Natural killer cell treated with Interleukin-12 subunit alpha and Interleukin-12 subunit beta and Interleukin-15 and Interleukin-18, amount 100 ng/mL, for 72 hours (primary cell): ENCODE data around the gene PRSS16. TPM values are rescaled to one million over a fixed set of nuclear protein-coding genes. Genes with fewer than 3 reads are reported as not detected.
"Not testable (repeated sequence)": the region's sequence is repeated elsewhere in the genome, so short reads cannot be mapped to it uniquely, and the experiment has no call there.

Experiments
- ATAC-seq, 2 donors: fragments of 150-1000 bp; cut with Tn5 transposase in 1 of 2; sonication (Bioruptor Pico), chemical (Tn5 transposase) in 1 of 2; 2 replicates each; pipeline ENCODE4 v1.10.0; 2021
- DNase-seq: peaks from one replicate; pipeline ENCODE4 v3.0.0; 2022; ENCODE audit warnings: low spot score
- H3K27ac Mint-ChIP-seq, 2 donors: 1 replicate in 1 of 2; 2 replicates in 1 of 2; pipeline ENCODE4 v1.8.0; 2022; ENCODE audit warnings: mixed read lengths in 2 of 2, mild to moderate bottlenecking in 1 of 2, moderate library complexity in 1 of 2
- H3K27me3 Mint-ChIP-seq, 2 donors: 1 replicate in 1 of 2; 2 replicates in 1 of 2; pipeline ENCODE4 v1.8.0; 2022; ENCODE audit warnings: mixed read lengths in 2 of 2
- H3K36me3 Mint-ChIP-seq: one replicate; pipeline ENCODE4 v1.8.0; 2022; ENCODE audit warnings: mixed read lengths
- H3K4me1 Mint-ChIP-seq, 2 donors: 1 replicate in 1 of 2; 2 replicates in 1 of 2; pipeline ENCODE4 v1.8.0; 2022; ENCODE audit warnings: low read depth in 2 of 2, mixed read lengths in 2 of 2, mild to moderate bottlenecking in 1 of 2
- H3K4me3 Mint-ChIP-seq: one replicate; pipeline ENCODE4 v1.8.0; 2022; ENCODE audit warnings: mixed read lengths
- H3K9me3 Mint-ChIP-seq: 2 replicates; pipeline ENCODE4 v1.8.0; 2022; ENCODE audit warnings: mixed read lengths
- total RNA-seq, 2 donors: library from RNA; stranded (reverse); gene quantifications; one replicate each; pipeline ENCODE4 v1.2.3, GENCODE V29; 2022

Gene PRSS16
- total RNA-seq, 2 donors from 2014 or later: not detected

DNA sequence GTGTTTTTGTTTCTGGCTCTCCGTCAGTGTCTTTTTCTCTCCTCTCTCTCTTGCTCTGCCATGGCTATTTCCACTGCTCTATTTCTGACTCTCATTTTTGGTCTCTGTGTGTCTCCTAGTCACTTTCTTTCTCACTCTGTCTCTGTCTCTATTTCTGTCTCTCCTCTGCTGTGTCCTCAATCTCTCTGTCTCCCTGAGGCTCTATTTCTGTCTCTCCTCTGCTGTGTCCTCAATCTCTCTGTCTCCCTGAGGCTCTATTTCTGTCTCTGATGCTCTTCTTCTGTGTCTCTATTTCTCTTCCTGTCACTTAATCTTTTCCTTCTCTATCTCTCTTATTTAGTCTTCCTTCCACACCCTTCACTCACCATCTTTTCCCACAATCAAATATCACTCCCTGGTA lies 8.4 kb downstream of the PRSS16 start:
- Mint-ChIP-seq H3K4me3 (no peak overlapping the region), H3K9me3 (peaks cover 3% of the 10 kb centered on the region), H3K27ac (no peak overlapping the region), H3K4me1 (peaks cover 2 to 4% of the 10 kb centered on the region in 2 donors), H3K36me3 (no peaks in the 10 kb centered on the region), H3K27me3 (peaks cover 36 to 40% of the 10 kb centered on the region in 2 donors)
- ATAC-seq (no peak), DNase-seq (no peak)

DNA sequence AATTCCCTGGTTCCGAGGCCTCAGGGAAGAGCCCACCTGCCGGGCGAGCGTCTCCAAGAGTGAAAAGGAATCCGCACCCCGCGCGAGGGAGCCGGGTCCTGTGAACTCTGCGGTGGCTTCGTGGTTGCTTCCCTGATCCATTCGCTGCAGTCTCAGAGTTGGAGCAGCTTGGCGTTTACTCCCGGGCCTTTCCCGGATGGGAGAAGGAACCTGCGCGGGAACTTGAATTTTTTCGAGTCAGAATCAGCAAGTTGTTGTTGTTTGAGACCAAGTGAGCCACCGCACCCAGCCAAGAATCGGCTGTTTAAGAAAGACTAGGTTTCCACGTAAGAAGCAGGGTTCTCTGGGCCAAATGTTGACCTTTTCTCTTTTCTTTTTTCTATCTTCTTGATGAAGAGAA lies 12.9 kb downstream of the PRSS16 start:
- no peaks in the 10 kb centered on the region for H3K36me3 Mint-ChIP-seq
- no peaks in the 10 kb centered on the region for H3K4me1 Mint-ChIP-seq
- DNase-seq: no peak
- H3K27ac Mint-ChIP-seq: no peak overlapping the region
- no peak overlapping the region for H3K4me3 Mint-ChIP-seq
- peaks cover 3% of the 10 kb centered on the region for H3K9me3 Mint-ChIP-seq
- no peak for ATAC-seq
- H3K27me3 Mint-ChIP-seq: peaks cover 27 to 32% of the 10 kb centered on the region in 2 donors

GRCh38 chr6:27260836-27261375 lies 13.4 kb downstream of the PRSS16 start:
- DNase-seq (no peak), ATAC-seq (no peak)
- H3K9me3 Mint-ChIP-seq: peaks cover 3% of the 10 kb centered on the region
- H3K4me3 Mint-ChIP-seq: no peak overlapping the region
- no peaks in the 10 kb centered on the region for H3K36me3 Mint-ChIP-seq
- no peaks in the 10 kb centered on the region for H3K4me1 Mint-ChIP-seq
- H3K27me3 Mint-ChIP-seq: peaks cover 22 to 27% of the 10 kb centered on the region in 2 donors
- H3K27ac Mint-ChIP-seq: no peak overlapping the region

DNA sequence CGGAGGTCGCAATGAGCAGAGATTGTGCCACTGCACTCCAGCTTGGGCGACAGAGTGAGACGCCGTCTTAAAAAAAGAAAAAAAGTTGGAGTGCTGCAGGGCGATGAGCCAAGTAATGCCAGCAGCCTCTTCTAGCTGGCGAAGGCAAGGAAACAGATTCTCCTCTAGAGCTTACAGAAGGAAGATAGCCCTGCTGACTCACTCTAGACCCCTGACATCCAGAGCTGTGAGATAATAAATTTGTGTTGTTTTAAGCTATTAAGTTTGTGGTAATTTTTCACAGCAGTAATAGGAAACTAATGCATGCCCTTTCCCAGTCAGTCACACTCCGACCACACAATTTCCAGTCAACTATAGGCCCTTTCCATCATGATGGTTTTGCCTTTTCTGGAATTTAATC lies 16.4 kb downstream of the PRSS16 start:
- Mint-ChIP-seq H3K4me1 (no peaks in the 10 kb centered on the region), H3K27me3 (peaks cover 23 to 27% of the 10 kb centered on the region in 2 donors), H3K27ac (no peak overlapping the region), H3K9me3 (no peaks in the 10 kb centered on the region), H3K4me3 (no peak overlapping the region), H3K36me3 (no peaks in the 10 kb centered on the region)
- ATAC-seq (no peak), DNase-seq (no peak)

DNA sequence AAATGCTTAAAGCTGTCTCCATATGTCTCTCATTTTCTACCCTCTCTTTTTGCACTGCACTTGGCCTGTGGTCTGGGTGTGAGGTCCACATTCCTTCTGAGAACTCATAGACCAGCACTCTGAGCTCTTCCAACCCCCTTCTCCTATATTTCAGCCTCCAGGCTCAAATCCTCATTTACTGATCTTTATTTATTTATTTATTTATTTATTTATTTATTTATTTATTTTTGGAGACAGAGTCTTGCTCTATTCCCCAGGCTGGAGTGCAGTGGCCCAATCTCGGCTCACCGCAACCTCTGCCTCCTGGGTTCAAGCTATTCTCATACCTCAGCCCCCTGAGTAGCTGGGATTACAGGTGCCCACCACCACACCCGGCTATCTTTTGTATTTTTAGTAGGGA lies 19.5 kb downstream of the PRSS16 start:
- not testable (repeated sequence) for DNase-seq, H3K4me3 Mint-ChIP-seq, H3K4me1 Mint-ChIP-seq, ATAC-seq, H3K27ac Mint-ChIP-seq, H3K36me3 Mint-ChIP-seq, H3K9me3 Mint-ChIP-seq
- H3K27me3 Mint-ChIP-seq: peaks cover 21 to 36% of the 10 kb centered on the region in 2 donors

DNA sequence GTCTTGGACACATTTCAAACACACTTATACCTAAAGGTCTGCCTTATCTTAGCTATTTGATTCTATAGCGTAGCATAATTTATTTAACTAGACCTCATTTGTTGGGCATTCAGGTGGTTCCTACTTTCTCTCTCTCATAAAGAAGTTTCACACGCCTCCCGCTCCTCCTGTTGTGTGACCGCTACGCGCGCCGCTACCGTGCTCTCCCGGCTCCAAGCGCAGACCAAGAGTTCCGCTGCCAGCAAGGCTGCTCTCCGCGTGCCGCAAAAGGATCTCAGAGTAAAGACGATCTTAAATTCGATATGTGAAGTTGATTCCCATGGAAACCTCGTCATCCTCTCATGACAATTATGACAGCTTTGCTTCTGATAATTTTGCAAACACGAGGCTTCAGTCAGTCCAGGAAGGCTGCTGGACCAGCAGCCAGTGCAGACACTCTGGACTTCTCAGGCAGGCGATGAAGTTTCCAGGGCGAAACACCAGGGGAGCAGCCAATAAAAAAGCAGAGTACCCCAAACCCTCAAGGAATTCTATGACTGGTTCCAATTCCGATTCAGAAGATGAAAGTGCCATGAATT lies 20.4 kb downstream of the PRSS16 start:
- Mint-ChIP-seq H3K4me1 (no peaks in the 10 kb centered on the region), H3K27me3 (peaks cover 25 to 36% of the 10 kb centered on the region in 2 donors), H3K36me3 (no peaks in the 10 kb centered on the region), H3K4me3 (no peak overlapping the region), H3K27ac (no peak overlapping the region), H3K9me3 (no peaks in the 10 kb centered on the region)
- DNase-seq (no peak), ATAC-seq (no peak)

- DNase-seq (no peak), ATAC-seq (no peak)
- Mint-ChIP-seq H3K36me3 (no peaks in the 10 kb centered on the region), H3K4me1 (no peaks in the 10 kb centered on the region), H3K27ac (no peak overlapping the region), H3K27me3 (peaks cover 29 to 37% of the 10 kb centered on the region in 2 donors), H3K9me3 (no peaks in the 10 kb centered on the region), H3K4me3 (no peak overlapping the region)
Observed at GRCh38 chr6:27268803-27269202, 21.3 kb downstream of the PRSS16 start.

GRCh38 chr6:27273783-27274182 lies 26.3 kb downstream of the PRSS16 start:
- ATAC-seq (no peak), DNase-seq (no peak)
- Mint-ChIP-seq H3K4me3 (no peak overlapping the region), H3K4me1 (no peaks in the 10 kb centered on the region), H3K9me3 (no peaks in the 10 kb centered on the region), H3K27me3 (peaks cover 41 to 57% of the 10 kb centered on the region in 2 donors), H3K36me3 (peaks cover 16% of the 10 kb centered on the region), H3K27ac (no peak overlapping the region)

DNA sequence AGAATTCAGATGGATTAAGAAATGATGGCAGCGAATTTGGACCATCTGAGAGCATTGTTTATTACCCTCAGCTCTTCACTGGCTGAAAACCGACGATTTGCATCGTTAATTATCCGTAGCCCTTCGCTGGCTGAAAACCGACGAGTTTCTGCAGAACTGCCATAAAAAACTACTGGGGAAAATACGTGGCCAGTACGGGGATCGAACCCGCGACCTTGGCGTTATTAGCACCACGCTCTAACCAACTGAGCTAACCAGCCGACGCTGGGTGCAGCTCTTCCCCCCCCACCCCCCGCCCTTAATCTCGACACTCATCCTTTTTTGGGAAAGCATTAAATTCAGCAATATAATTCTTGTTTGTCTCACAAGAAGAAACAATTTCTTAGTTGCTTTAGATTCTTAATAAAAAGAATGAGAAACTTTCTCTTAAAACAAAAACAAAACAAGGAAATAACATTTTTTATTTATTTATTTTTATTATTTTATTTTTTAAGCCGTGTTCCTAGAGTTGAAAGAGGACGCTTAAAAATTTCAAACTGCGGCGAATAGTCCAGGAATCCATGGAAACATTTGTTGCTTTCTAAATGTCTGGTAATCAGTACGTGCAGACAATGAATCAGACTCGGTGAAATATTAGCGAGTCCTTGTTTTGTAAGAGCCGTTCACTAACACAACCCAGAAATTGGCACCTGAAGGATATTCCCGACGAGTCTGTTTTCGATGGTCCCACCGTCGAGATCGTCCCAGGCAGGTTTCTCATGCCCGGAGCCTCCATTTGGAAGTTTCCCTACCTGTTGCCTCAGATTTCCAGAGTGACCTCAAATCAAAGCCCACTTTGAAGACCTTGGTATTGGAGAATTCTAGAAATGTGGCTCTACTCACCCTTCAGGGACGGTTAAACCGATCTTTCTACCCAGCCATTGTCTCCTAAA lies 27.8 kb downstream of the PRSS16 start:
- no peak for ATAC-seq
- DNase-seq: no peak
- H3K27me3 Mint-ChIP-seq: peaks cover 42 to 57% of the 10 kb centered on the region in 2 donors
- H3K27ac Mint-ChIP-seq: no peak overlapping the region
- H3K36me3 Mint-ChIP-seq: peaks cover 16% of the 10 kb centered on the region
- H3K9me3 Mint-ChIP-seq: no peaks in the 10 kb centered on the region
- no peak overlapping the region for H3K4me3 Mint-ChIP-seq
- H3K4me1 Mint-ChIP-seq: no peaks in the 10 kb centered on the region

GRCh38 chr6:27279513-27280063 lies 32.1 kb downstream of the PRSS16 start:
- H3K9me3 Mint-ChIP-seq: peaks cover 3% of the 10 kb centered on the region
- peak overlapping the region; percentile 41 for H3K4me3 Mint-ChIP-seq
- DNase-seq (no peak), ATAC-seq (no peak)
- no peaks in the 10 kb centered on the region for H3K4me1 Mint-ChIP-seq
- peaks cover 34% of the 10 kb centered on the region for H3K36me3 Mint-ChIP-seq
- H3K27ac Mint-ChIP-seq: peak overlapping the region in 1 of 2 donors; percentile 65
- peaks cover 48 to 73% of the 10 kb centered on the region in 2 donors for H3K27me3 Mint-ChIP-seq

- Mint-ChIP-seq H3K36me3 (peaks cover 39% of the 10 kb centered on the region), H3K9me3 (peaks cover 7% of the 10 kb centered on the region), H3K27ac (peak overlapping the region in 1 of 2 donors; percentile 65), H3K4me1 (no peaks in the 10 kb centered on the region), H3K4me3 (peak overlapping the region; percentile 41), H3K27me3 (peaks cover 52 to 78% of the 10 kb centered on the region in 2 donors)
- no peak for DNase-seq
- no peak for ATAC-seq
Observed at GRCh38 chr6:27280064-27280539, 32.6 kb downstream of the PRSS16 start.

DNA sequence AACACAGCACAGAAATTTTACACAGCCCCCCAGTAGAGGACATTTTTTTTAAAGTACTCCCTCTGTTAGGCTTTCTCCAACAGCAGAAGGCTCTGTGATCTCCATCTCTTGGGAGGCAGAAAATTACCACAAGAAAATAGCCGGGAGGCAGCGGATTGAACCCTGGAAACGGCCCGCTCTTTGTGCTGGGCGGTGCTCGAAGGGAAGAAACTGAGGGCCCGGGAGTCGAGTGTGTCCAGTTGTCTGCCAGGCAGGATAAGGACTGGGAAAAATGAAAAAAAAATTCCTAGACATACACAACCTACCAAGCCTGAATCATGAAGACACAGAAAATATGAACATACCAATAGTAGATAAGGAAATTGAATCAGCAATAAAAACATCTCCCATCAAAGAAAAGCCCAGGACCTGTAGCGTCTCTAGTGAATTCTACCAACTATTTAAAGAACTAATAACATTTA lies 33.1 kb downstream of the PRSS16 start:
- H3K27ac Mint-ChIP-seq: peak overlapping the region in 1 of 2 donors; percentile 65

DNA sequence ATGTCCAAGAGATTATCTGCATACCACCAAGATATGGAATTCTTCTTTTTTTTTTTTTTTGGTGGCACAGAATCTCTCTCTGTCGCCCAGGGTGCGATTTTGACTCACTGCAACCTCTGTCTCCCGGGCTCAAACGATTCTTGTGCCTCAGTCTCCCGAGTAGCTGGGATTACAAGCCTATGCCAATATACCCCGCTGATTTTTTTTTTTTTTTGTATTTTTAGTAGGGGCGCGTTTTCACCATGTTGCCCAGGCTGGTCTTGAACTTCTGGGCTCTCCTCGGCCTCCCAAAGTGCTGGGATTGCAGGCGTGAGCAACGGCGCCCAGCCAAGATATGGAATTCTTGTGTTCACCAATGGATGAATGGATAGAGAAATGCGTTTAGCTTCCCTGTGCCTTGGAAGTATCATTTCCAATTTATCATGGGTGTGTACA lies 33.6 kb downstream of the PRSS16 start:
- H3K36me3 Mint-ChIP-seq: peaks cover 47% of the 10 kb centered on the region
- H3K9me3 Mint-ChIP-seq: peaks cover 10% of the 10 kb centered on the region
- ATAC-seq (no peak), DNase-seq (no peak)
- no peaks in the 10 kb centered on the region for H3K4me1 Mint-ChIP-seq
- H3K4me3 Mint-ChIP-seq: no peak overlapping the region
- H3K27me3 Mint-ChIP-seq: peaks cover 59 to 81% of the 10 kb centered on the region in 2 donors
- H3K27ac Mint-ChIP-seq: no peak overlapping the region

More for the DNA sequence above, 33.1 kb downstream of the PRSS16 start:
- no peaks in the 10 kb centered on the region for H3K4me1 Mint-ChIP-seq
- H3K36me3 Mint-ChIP-seq: peaks cover 43% of the 10 kb centered on the region
- ATAC-seq: no peak
- H3K27me3 Mint-ChIP-seq: peaks cover 56 to 81% of the 10 kb centered on the region in 2 donors
- peaks cover 7% of the 10 kb centered on the region for H3K9me3 Mint-ChIP-seq
- DNase-seq: no peak
- H3K4me3 Mint-ChIP-seq: peak overlapping the region; percentile 41
